HTERT RPE-1 (cell line): ENCODE measurements around the gene SIPA1L3.

Source experiments
- in situ Hi-C: fragments of 300-500 bp; cut with MboI; formaldehyde crosslinking; loops from 4 replicates; pipeline ENCODE4 v1.14.3; 2020; ENCODE audit warnings: low sequenced_read_pairs

Gene SIPA1L3

GRCh38 chr19:38035515-38036495 is 128.8 kb downstream of the SIPA1L3 start:
- in situ Hi-C loops: no loop called here

GRCh38 chr19:38036707-38037611 is 130.0 kb downstream of the SIPA1L3 start:
- in situ Hi-C loops: no loop called here

- in situ Hi-C loops: no loop called here
These were observed 133.0 kb downstream of the SIPA1L3 start for GRCh38 chr19:38039966-38040365.

- in situ Hi-C loops: no loop called here
These were observed 135.1 kb downstream of the SIPA1L3 start for GRCh38 chr19:38042132-38042531.

- in situ Hi-C loops: no loop called here
These were observed 136.7 kb downstream of the SIPA1L3 start for GRCh38 chr19:38043649-38044144.

GRCh38 chr19:38044267-38045111 is 137.5 kb downstream of the SIPA1L3 start:
- in situ Hi-C loops: no loop called here

- in situ Hi-C loops: no loop called here
These were observed 138.7 kb downstream of the SIPA1L3 start for GRCh38 chr19:38045554-38046253.

- in situ Hi-C loops: no loop called here
These were observed 139.4 kb downstream of the SIPA1L3 start for GRCh38 chr19:38046254-38047048.

- in situ Hi-C loops: no loop called here
These were observed 140.0 kb downstream of the SIPA1L3 start for GRCh38 chr19:38047049-38047438.

- in situ Hi-C loops: no loop called here
These were observed 140.6 kb downstream of the SIPA1L3 start for GRCh38 chr19:38047641-38048040.

- in situ Hi-C loops: no loop called here
These were observed 142.2 kb downstream of the SIPA1L3 start for GRCh38 chr19:38049105-38049649.

- in situ Hi-C loops: no loop called here
These were observed 148.0 kb downstream of the SIPA1L3 start for GRCh38 chr19:38055010-38055409.

GRCh38 chr19:38055655-38056521 is 148.9 kb downstream of the SIPA1L3 start:
- in situ Hi-C loops: no loop called here

- in situ Hi-C loops: no loop called here
These were observed 149.6 kb downstream of the SIPA1L3 start for GRCh38 chr19:38056646-38057045.

- in situ Hi-C loops: no loop called here
These were observed 151.1 kb downstream of the SIPA1L3 start for GRCh38 chr19:38057959-38058690.

- in situ Hi-C loops: no loop called here
These were observed 152.9 kb downstream of the SIPA1L3 start for GRCh38 chr19:38059897-38060296.

- in situ Hi-C loops: no loop called here
These were observed 153.3 kb downstream of the SIPA1L3 start for GRCh38 chr19:38060331-38060730.
